Gastrocnemius medialis (tissue), 4 donors: Measurements from ENCODE around the gene KCNJ9.

Experiments
- CTCF ChIP-seq, 5 experiments: fragments of 450-650 bp in 3 of 5; fragments of 200-600 bp in 2 of 5; sonication (generic) in 2 of 5; IDR thresholded peaks in 4 of 5; conservative IDR thresholded peaks in 1 of 5; 1 replicate in 4 of 5; 2 replicates in 1 of 5; pipeline ENCODE4 v1.5.1; 2016 to 2019; ENCODE audit warnings: antibody characterized with exemption in 5 of 5, mild to moderate bottlenecking in 3 of 5, moderate library complexity in 3 of 5
- POLR2A ChIP-seq, 2 donors: fragments of 450-650 bp; IDR thresholded peaks; one replicate each; pipeline ENCODE4 v1.6.1; 2017; ENCODE audit warnings: antibody characterized with exemption in 2 of 2, mild to moderate bottlenecking in 2 of 2, moderate library complexity in 2 of 2

DNA sequence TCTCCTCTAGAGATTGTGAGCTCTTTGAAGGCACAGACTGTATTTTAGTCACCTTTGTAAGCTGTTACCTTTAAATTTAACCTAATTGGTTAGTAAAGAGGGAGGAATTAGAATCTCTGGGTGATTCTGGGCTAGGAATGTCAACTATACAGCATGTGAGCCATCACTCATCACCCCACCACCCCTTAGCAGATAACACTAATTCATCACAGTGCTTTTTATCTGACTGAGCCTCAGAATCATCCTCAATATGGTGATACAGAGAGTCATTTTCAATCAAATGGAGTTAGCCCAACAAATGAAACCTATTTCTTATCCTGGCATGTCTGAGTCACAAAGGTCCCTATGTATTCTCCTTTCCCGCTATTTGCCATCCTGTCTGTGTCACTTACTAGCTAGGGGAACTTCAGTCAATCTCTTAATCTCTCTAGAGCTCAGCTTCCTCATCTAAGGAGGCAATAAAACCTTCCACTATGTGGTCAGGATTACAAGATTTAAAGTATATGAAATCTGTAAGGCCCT, 24.6 kb upstream of the KCNJ9 start:
- TF ChIP-seq CTCF (IDR thresholded peaks at IDR 0.05 in 4 of 5, conservative IDR thresholded peaks at IDR 0.05 in 1 of 5) (no peak), POLR2A (IDR thresholded peaks at IDR 0.05) (no peak)
